Endothelial cell of umbilical vein (primary cell): ENCODE data around the gene PROCA1. TPM values are rescaled to one million over a fixed set of nuclear protein-coding genes. Genes with fewer than 3 reads are reported as not detected.

Experiments
- BruUV-seq: library from RNA; stranded (reverse); fragments of 400-500 nt; replicated peaks from 2 replicates; lab custom pipeline; 2021; lab: Mats Ljungman, UMichigan
- CTCF ChIA-PET: fragments of 300-600, 350-600 bp; sonication (Branson Sonifier 250); formaldehyde crosslinking; loops from one replicate; lab custom pipeline; 2021; ENCODE audit warnings: antibody characterized with exemption, inconsistent platforms; lab: Charles Lee
- POLR2A ChIA-PET: fragments of 300-600, 350-600 bp; sonication (Branson Sonifier 250); formaldehyde crosslinking; loops from one replicate; lab custom pipeline; 2021; ENCODE audit warnings: antibody characterized with exemption, inconsistent platforms; lab: Charles Lee
- DNase-seq: peaks from one replicate; pipeline ENCODE4 v3.0.0-alpha.2; 2011; ENCODE audit warnings: low read depth, low spot score
- FAIRE-seq: peaks from 2 replicates; lab custom pipeline; 2011; peaks lifted over from hg19 to GRCh38; lab: Jason Lieb, UNC
- H2AFZ ChIP-seq: 2 replicates; pipeline ENCODE4 v1.6.0; 2012; ENCODE audit warnings: low read depth, low read length, control low read depth, inconsistent platforms
- H3K27ac ChIP-seq: 2 replicates; pipeline ENCODE4 v1.5.1; 2011; ENCODE audit warnings: low read depth, mild to moderate bottlenecking, control low read depth, low read length, moderate library complexity; ENCODE audit not compliant: insufficient read depth
- H3K27me3 ChIP-seq, 2 experiments: 2 replicates each; pipeline versions ENCODE4 v1.6.0 to v1.6.1; 2011; ENCODE audit warnings: low read length in 2 of 2, mixed read lengths in 1 of 2; ENCODE audit not compliant: control insufficient read depth in 2 of 2, insufficient read depth in 2 of 2
- H3K36me3 ChIP-seq, 2 experiments: 2 replicates in 1 of 2; 3 replicates in 1 of 2; pipeline ENCODE4 v1.5.1; 2011; ENCODE audit warnings: low read length in 2 of 2, mild to moderate bottlenecking in 1 of 2, moderate library complexity in 1 of 2; ENCODE audit not compliant: control insufficient read depth in 2 of 2, insufficient read depth in 2 of 2; ENCODE audit errors: extremely low read depth in 1 of 2
- H3K4me1 ChIP-seq: 3 replicates; pipeline ENCODE4 v1.5.1; 2011; ENCODE audit warnings: mild to moderate bottlenecking, low read length; ENCODE audit not compliant: control insufficient read depth, insufficient read depth; ENCODE audit errors: extremely low read depth
- H3K4me2 ChIP-seq: 2 replicates; pipeline ENCODE4 v1.6.1; 2011; ENCODE audit warnings: low read length, control low read depth, mixed read lengths; ENCODE audit not compliant: insufficient read depth
- H3K4me3 ChIP-seq, 3 experiments: fragments of 200-600 bp in 1 of 3; sonication (generic), shearing (Covaris generic) in 1 of 3; replicated peaks in 1 of 3; 2 replicates each; pipeline ENCODE4 v1.5.1; 2011 to 2016; ENCODE audit warnings: control low read depth in 3 of 3, low read length in 3 of 3, mild to moderate bottlenecking in 2 of 3, inconsistent platforms in 1 of 3, low read depth in 1 of 3, moderate library complexity in 1 of 3; ENCODE audit not compliant: insufficient read depth in 1 of 3
- H3K79me2 ChIP-seq: 2 replicates; pipeline ENCODE4 v1.6.0; 2012; ENCODE audit warnings: low read length, inconsistent platforms; ENCODE audit not compliant: control insufficient read depth, insufficient read depth
- H3K9ac ChIP-seq: replicated peaks from 2 replicates; pipeline ENCODE3; 2011; ENCODE audit warnings: low read length, control low read depth; ENCODE audit not compliant: insufficient read depth; ENCODE audit errors: extremely low read depth
- H3K9me1 ChIP-seq: replicated peaks from 3 replicates; pipeline ENCODE4 v1.6.0; 2011; ENCODE audit warnings: mild to moderate bottlenecking, low read length; ENCODE audit not compliant: control insufficient read depth, insufficient read depth; ENCODE audit errors: extremely low read depth
- H3K9me3 ChIP-seq: replicated peaks from 2 replicates; pipeline ENCODE4 v1.5.1; 2012; ENCODE audit warnings: low read length, inconsistent platforms; ENCODE audit not compliant: control insufficient read depth, insufficient read depth
- H4K20me1 ChIP-seq: replicated peaks from 2 replicates; pipeline ENCODE3; 2011; ENCODE audit warnings: mild to moderate bottlenecking, low read length; ENCODE audit not compliant: control insufficient read depth, insufficient read depth; ENCODE audit errors: extremely low read depth
- CTCF ChIP-seq, 2 donors: IDR thresholded peaks; 1 replicate in 1 of 2; 2 replicates in 1 of 2; pipeline ENCODE4 v1.5.1; 2011; ENCODE audit warnings: low read length in 2 of 2, mild to moderate bottlenecking in 2 of 2, moderate library complexity in 2 of 2, control low read depth in 1 of 2, inconsistent platforms in 1 of 2, low read depth in 1 of 2; ENCODE audit not compliant: insufficient read depth in 1 of 2; ENCODE audit errors: extremely low read depth in 1 of 2
- EZH2 ChIP-seq: IDR thresholded peaks from 2 replicates; pipeline ENCODE4 v1.6.1; 2012; ENCODE audit warnings: borderline replicate concordance, low read depth, mild to moderate bottlenecking, moderate library complexity, low read length, inconsistent platforms; ENCODE audit not compliant: severe bottlenecking
- FOS ChIP-seq: IDR thresholded peaks from 2 replicates; pipeline ENCODE4 v1.6.1; 2011; ENCODE audit warnings: mild to moderate bottlenecking, low read length, moderate library complexity, borderline replicate concordance; ENCODE audit not compliant: insufficient read depth
- GATA2 ChIP-seq: IDR thresholded peaks from 2 replicates; pipeline ENCODE4 v1.7.0; 2011; ENCODE audit warnings: low read depth, mild to moderate bottlenecking, moderate library complexity, mixed read lengths, low read length; ENCODE audit not compliant: insufficient read length, insufficient read depth
- JUN ChIP-seq: IDR thresholded peaks from 2 replicates; pipeline ENCODE4 v1.6.1; 2011; ENCODE audit warnings: borderline replicate concordance, low read depth; ENCODE audit not compliant: insufficient read length, insufficient read depth
- MAX ChIP-seq: IDR thresholded peaks from 2 replicates; pipeline ENCODE4 v1.6.1; 2011; ENCODE audit not compliant: insufficient read depth, insufficient read length
- MYC ChIP-seq: IDR thresholded peaks from one replicate; pipeline ENCODE4 v1.6.1; 2011; ENCODE audit warnings: mild to moderate bottlenecking, low read depth, low read length
- POLR2A ChIP-seq: IDR thresholded peaks from 2 replicates; pipeline ENCODE4 v1.6.1; 2012; ENCODE audit warnings: low read depth, mild to moderate bottlenecking, control low read depth, low read length
- POLR2AphosphoS5 ChIP-seq: IDR thresholded peaks from 2 replicates; pipeline ENCODE4 v1.6.1; 2012; ENCODE audit warnings: low read depth, mild to moderate bottlenecking, control low read depth, low read length, moderate library complexity; ENCODE audit not compliant: insufficient read depth
- dilution Hi-C: fragments of 300-500 bp; cut with MboI; formaldehyde crosslinking; loops from one replicate; pipeline ENCODE4 v1.15.0; 2019; ENCODE audit warnings: low sequenced_read_pairs; ENCODE audit not compliant: extremely low pct_ligation_motif_present
- intact Hi-C: fragments of 100-400 bp; cut with micrococcal nuclease; formaldehyde crosslinking; loops from one replicate; pipeline ENCODE4 v1.10.0; 2022
- polyA plus RNA-seq, 4 experiments: library from polyadenylated mRNA; depleted of rRNA in 3 of 4; stranded (reverse) in 3 of 4; unstranded in 1 of 4; fragments of >200 nt; gene quantifications; 2 replicates each; pipeline versions ENCODE4 v1.2.1 to v1.2.3, GENCODE V29; 2011 to 2012; ENCODE audit warnings: missing spikeins in 1 of 4
- total RNA-seq: library from RNA; stranded (reverse); gene quantifications from 2 replicates; pipeline ENCODE4 v1.2.3, GENCODE V29; 2021

The PROCA1 gene
- total and polyA plus RNA-seq, 2 donors (not counting 3 experiments of a cell fraction or from before 2014, with no cell fraction given) = 2.0 to 2.1 TPM

- CTCF ChIA-PET = interaction anchor here (1.0 to 16.6 kb wide), 7 partner anchors 13 to 168 kb away, joined by 3 to 602 read pairs (median 10); partner anchors contain the start of genes NEK8, RPL23A and TLCD1
- peaks cover 4 to 20% of the 10 kb centered on the region in 2 experiments for H3K36me3 ChIP-seq
- BruUV-seq = no TSS peak
Measured at GRCh38 chr17:28747801-28748750, 36.4 kb upstream of the PROCA1 start.

GRCh38 chr17:28747051-28747691, 35.5 kb upstream of the PROCA1 start:
- dilution Hi-C loops (no loop called here), intact Hi-C loops (no loop called here)
- Histone ChIP-seq H3K4me3 (no peak overlapping the region), H4K20me1 (no peaks in the 10 kb centered on the region), H3K27ac (no peak overlapping the region), H3K4me2 (no peak overlapping the region), H3K9me3 (no peaks in the 10 kb centered on the region), H3K9ac (no peak overlapping the region), H3K36me3 (peaks cover 4 to 20% of the 10 kb centered on the region in 2 experiments), H2AFZ (no peak overlapping the region), H3K27me3 (no peaks in the 10 kb centered on the region), H3K4me1 (peaks cover 28% of the 10 kb centered on the region), H3K9me1 (no peaks in the 10 kb centered on the region), H3K79me2 (peaks cover 31% of the 10 kb centered on the region)
- DNase-seq = peak; percentile 37
- no peak for TF ChIP-seq MYC
- no peak for TF ChIP-seq POLR2A
- TF ChIP-seq POLR2AphosphoS5 = no peak
- no peak for TF ChIP-seq JUN
- no peak for TF ChIP-seq MAX
- TF ChIP-seq GATA2 = no peak
- no peak for TF ChIP-seq EZH2
- no peak for TF ChIP-seq FOS
- TF ChIP-seq CTCF (IDR thresholded peaks at IDR 0.05; ENCODE audit: extremely low read depth in 1 of 2, insufficient read depth in 1 of 2, low read depth in 1 of 2, low read length in 2 of 2) = no peak
- FAIRE-seq = peak; percentile 38
- ChIA-PET CTCF (interaction anchor here (1.1 to 16.6 kb wide), 5 partner anchors 14 to 206 kb away, joined by 4 to 602 read pairs (median 15); partner anchors contain the start of genes NEK8 and TLCD1), POLR2A (interaction anchor here (0.7 to 6.3 kb wide), 3 partner anchors 20 to 204 kb away, joined by 3 to 45 read pairs (median 3); partner anchors contain the start of genes NEK8, PHF12, RPL23A and TLCD1)
- no TSS peak for BruUV-seq

More at GRCh38 chr17:28747801-28748750, 36.4 kb upstream of the PROCA1 start:
- FAIRE-seq = no peak
- no peak overlapping the region for H2AFZ ChIP-seq
- DNase-seq = no peak
- no peaks in the 10 kb centered on the region for H3K9me3 ChIP-seq
- dilution Hi-C loops (no loop called here), intact Hi-C loops (no loop called here)
- peaks cover 31% of the 10 kb centered on the region for H3K79me2 ChIP-seq
- no peak overlapping the region for H3K4me2 ChIP-seq
- peaks cover 26% of the 10 kb centered on the region for H3K4me1 ChIP-seq
- no peak overlapping the region for H3K27ac ChIP-seq
- TF ChIP-seq MYC (no peak), EZH2 (no peak), GATA2 (no peak), JUN (no peak), POLR2AphosphoS5 (no peak), POLR2A (no peak)
- H3K27me3 ChIP-seq = no peaks in the 10 kb centered on the region
- no peaks in the 10 kb centered on the region for H4K20me1 ChIP-seq
- H3K9me1 ChIP-seq = no peaks in the 10 kb centered on the region
- POLR2A ChIA-PET = interaction anchor here (0.7 to 6.3 kb wide), 3 partner anchors 21 to 204 kb away, joined by 3 to 45 read pairs (median 3); partner anchors contain the start of genes NEK8, PHF12, RPL23A and TLCD1
- no peak overlapping the region for H3K9ac ChIP-seq
- no peak overlapping the region for H3K4me3 ChIP-seq
